GM12865 (cell line): Measurements from ENCODE around the gene A2ML1.
"Not testable (repeated sequence)": the region's sequence is repeated elsewhere in the genome, so short reads cannot be mapped to it uniquely, and the experiment has no call there.

Experiments
- DNase-seq: peaks from one replicate; pipeline ENCODE4 v3.0.0; 2010; ENCODE audit warnings: low read depth
- H3K4me3 ChIP-seq: 2 replicates; pipeline ENCODE4 v1.5.1; 2011; ENCODE audit warnings: mild to moderate bottlenecking, low read depth, low read length, control low read depth
- TF ChIP-seq, protein P1 (sequence below): IDR thresholded peaks from 2 replicates; pipeline ENCODE4 v1.5.1; 2011; ENCODE audit warnings: low read length, control low read depth, low read depth, inconsistent platforms; ENCODE audit not compliant: insufficient read depth; ENCODE audit errors: missing control alignments

Gene A2ML1

DNA sequence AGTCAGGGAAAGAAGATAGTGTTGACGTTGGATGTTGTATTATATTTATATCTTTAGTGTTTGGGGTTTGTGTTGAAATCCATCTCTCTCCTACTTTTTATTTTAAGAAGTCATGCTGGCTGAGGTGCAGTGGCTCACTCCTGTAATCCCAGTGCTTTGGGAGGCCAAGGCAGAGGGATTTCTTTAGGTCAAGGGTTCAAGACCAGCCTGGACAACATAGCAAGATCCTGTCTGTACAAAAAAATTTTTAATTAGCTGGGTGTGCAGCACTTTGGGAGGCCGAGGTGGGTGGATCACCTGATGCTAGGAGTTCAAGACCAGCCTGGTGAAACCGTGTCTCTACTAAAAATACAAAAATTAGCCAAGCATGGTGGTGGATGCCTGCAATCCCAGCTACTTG is 23.9 kb downstream of the A2ML1 start:
- TF ChIP-seq, protein P1, sequence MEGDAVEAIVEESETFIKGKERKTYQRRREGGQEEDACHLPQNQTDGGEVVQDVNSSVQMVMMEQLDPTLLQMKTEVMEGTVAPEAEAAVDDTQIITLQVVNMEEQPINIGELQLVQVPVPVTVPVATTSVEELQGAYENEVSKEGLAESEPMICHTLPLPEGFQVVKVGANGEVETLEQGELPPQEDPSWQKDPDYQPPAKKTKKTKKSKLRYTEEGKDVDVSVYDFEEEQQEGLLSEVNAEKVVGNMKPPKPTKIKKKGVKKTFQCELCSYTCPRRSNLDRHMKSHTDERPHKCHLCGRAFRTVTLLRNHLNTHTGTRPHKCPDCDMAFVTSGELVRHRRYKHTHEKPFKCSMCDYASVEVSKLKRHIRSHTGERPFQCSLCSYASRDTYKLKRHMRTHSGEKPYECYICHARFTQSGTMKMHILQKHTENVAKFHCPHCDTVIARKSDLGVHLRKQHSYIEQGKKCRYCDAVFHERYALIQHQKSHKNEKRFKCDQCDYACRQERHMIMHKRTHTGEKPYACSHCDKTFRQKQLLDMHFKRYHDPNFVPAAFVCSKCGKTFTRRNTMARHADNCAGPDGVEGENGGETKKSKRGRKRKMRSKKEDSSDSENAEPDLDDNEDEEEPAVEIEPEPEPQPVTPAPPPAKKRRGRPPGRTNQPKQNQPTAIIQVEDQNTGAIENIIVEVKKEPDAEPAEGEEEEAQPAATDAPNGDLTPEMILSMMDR = no peak
- DNase-seq = no peak

DNA sequence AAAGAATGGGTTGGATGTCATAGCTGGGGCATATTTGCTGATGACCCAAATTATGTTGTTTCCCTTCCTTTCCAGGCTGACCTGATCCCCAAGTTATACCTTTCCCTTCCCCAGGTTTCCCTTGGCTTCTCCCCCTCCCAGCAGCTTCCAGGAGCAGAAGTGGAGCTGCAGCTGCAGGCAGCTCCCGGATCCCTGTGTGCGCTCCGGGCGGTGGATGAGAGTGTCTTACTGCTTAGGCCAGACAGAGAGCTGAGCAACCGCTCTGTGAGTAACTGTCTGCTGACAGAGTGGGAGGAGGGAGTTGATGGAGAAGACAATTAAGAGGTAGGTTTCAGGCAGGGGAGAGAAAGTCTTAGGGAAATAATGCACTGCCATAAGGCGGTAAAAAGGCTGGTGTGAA is 25.0 kb downstream of the A2ML1 start:
- H3K4me3 ChIP-seq = no peak overlapping the region
- TF ChIP-seq, protein P1 = no peak
- DNase-seq = no peak

More for the DNA sequence above, 23.9 kb downstream of the A2ML1 start:
- no peak overlapping the region for H3K4me3 ChIP-seq

DNA sequence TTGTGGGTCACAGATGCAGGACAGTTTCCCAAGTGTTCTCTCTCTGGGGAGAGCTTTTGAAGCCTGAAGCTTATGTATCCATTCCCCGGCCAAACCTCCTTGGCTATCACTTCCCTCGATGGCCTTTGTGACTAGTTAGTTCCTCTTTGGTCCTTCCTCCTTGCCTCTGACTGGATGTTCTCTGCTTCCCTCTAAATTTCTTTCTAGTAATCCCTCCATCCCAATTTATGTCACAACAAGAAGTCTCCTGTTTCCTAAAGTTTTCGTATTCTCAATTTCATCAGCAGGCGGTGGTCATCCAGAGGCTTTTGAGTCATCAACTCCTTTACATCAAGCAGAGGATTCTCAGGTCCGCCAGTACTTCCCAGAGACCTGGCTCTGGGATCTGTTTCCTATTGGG is 27.5 kb downstream of the A2ML1 start:
- TF ChIP-seq, protein P1 = no peak
- H3K4me3 ChIP-seq = no peak overlapping the region
- DNase-seq = no peak

DNA sequence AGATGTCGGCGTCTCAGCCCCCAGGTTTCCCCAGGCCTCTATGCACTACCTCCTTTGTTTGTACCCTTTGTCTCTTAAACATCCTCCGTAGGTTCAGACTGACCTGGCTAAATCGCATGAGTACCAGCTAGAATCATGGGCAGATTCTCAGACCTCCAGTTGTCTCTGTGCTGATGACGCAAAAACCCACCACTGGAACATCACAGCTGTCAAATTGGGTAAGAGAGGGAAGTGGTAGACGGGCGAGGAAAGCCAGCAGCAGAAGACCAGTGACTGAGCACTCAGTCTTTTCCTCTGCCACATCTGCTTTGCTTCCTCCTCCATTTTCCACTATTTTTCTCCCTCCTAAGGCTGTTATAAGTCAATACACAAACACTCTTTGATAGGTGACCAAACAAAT is 29.7 kb downstream of the A2ML1 start:
- no peak for DNase-seq
- TF ChIP-seq, protein P1 = no peak
- no peak overlapping the region for H3K4me3 ChIP-seq

DNA sequence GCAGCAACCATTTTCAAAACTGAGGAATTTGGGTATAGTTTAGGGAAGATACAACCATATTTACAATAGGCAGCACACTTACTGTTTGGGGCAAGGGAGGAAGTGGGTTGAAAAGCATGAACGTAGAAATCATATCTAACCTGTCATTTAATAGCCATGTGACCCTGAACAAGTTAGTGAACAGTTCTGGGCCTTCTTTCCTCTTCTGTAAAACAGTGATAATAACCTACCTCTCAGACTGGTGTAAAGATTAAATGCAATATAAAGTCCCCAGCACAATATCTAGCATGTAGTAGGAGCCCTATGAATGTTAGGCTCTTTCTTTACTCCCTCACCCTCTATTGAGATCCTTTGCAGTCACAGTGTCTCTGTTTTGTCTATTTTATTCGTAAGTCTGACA is 33.5 kb downstream of the A2ML1 start:
- DNase-seq = no peak
- no peak overlapping the region for H3K4me3 ChIP-seq
- TF ChIP-seq, protein P1 = no peak

DNA sequence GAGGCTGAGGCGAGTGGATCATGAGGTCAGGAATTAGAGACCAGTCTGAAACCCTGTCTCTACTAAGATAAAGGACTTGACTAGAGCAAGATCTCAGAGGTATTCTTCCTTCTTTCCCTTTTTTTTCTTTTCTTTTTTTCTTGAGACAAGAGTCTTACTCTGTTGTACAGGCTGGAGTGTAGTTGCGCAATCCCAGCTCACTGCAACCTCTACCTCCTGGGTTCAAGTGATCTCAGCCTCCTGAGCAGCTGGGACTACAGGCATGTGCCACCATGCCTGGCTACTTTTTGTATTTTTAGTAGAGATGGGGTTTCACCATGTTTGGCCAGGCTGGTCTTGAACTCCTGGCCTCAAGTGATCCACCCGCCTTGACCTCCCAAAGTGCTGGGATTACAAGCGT is 37.0 kb downstream of the A2ML1 start:
- not testable (repeated sequence) for DNase-seq, H3K4me3 ChIP-seq

DNA sequence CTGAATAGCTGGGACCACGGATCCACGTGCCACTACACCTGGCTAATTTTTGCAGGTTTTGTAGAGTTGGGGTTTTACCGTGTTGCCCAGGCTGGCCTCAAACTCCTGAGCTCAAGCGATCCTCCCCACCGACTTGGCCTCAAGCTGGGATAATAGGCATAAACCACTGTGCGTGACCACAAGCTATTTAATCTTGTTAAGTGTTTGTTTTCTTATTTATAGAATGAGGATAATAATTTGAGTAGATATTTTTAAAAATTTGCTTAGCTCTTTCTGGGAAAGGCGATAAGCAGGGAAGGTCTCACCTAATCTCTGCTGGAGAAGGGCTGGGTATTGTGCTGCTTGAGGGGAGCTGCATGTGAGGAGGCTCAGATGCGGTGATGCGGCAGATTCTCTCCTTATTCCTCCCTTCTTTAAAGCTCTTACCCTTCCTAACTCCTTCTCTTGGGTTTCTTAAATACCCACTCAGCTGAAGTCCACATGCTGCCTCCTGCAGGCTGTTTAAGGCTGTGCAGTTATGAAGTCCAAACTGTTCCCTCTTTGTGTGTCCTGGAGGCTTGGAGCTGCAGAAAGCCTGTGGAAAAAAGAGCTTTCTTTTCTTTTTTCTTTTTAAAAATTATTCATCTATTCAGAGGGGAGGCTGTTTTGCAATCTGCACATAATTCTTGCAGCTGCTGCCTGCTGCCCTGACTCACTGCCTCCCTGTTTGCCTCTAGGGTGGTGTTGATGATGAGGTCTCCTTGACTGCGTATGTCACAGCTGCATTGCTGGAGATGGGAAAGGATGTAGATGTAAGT is 37.9 kb downstream of the A2ML1 start:
- H3K4me3 ChIP-seq = no peak overlapping the region
- TF ChIP-seq, protein P1 = peak; percentile 68
- DNase-seq = peak; percentile 62
